GM21447 (cell line): ENCODE results near the gene FPR2.
"Not testable (repeated sequence)": the region's sequence is repeated elsewhere in the genome, so short reads cannot be mapped to it uniquely, and the experiment has no call there.

ENCODE experiments used
- ATAC-seq: cut with Tn5 transposase; IDR thresholded peaks from one replicate; pipeline ENCODE4 v1.9.1; 2021; ENCODE audit not compliant: unreplicated experiment

The FPR2 gene

GRCh38 chr19:51803967-51804366, 43.0 kb downstream of the FPR2 start:
- ATAC-seq: no peak

- not testable (repeated sequence) for ATAC-seq
These were observed 43.8 kb downstream of the FPR2 start for GRCh38 chr19:51804789-51805188.

GRCh38 chr19:51805396-51805795, 44.4 kb downstream of the FPR2 start:
- ATAC-seq: not testable (repeated sequence)

GRCh38 chr19:51806571-51806970, 45.6 kb downstream of the FPR2 start:
- not testable (repeated sequence) for ATAC-seq

- no peak for ATAC-seq
These were observed 46.2 kb downstream of the FPR2 start for GRCh38 chr19:51807111-51807701.

GRCh38 chr19:51807925-51808324, 46.9 kb downstream of the FPR2 start:
- no peak for ATAC-seq

- no peak for ATAC-seq
These were observed 47.5 kb downstream of the FPR2 start for GRCh38 chr19:51808333-51808986.

- no peak for ATAC-seq
These were observed 48.8 kb downstream of the FPR2 start for GRCh38 chr19:51809787-51810186.

- no peak for ATAC-seq
These were observed 49.2 kb downstream of the FPR2 start for GRCh38 chr19:51810223-51810622.

- no peak for ATAC-seq
These were observed 50.4 kb downstream of the FPR2 start for GRCh38 chr19:51811344-51811743.

GRCh38 chr19:51815043-51815442, 54.1 kb downstream of the FPR2 start:
- no peak for ATAC-seq

- ATAC-seq: no peak
These were observed 55.7 kb downstream of the FPR2 start for GRCh38 chr19:51816711-51817110.

GRCh38 chr19:51820011-51820410, 59.0 kb downstream of the FPR2 start:
- no peak for ATAC-seq
